Measurements from ENCODE around the gene RASA3.

RASA3 gene

DNA sequence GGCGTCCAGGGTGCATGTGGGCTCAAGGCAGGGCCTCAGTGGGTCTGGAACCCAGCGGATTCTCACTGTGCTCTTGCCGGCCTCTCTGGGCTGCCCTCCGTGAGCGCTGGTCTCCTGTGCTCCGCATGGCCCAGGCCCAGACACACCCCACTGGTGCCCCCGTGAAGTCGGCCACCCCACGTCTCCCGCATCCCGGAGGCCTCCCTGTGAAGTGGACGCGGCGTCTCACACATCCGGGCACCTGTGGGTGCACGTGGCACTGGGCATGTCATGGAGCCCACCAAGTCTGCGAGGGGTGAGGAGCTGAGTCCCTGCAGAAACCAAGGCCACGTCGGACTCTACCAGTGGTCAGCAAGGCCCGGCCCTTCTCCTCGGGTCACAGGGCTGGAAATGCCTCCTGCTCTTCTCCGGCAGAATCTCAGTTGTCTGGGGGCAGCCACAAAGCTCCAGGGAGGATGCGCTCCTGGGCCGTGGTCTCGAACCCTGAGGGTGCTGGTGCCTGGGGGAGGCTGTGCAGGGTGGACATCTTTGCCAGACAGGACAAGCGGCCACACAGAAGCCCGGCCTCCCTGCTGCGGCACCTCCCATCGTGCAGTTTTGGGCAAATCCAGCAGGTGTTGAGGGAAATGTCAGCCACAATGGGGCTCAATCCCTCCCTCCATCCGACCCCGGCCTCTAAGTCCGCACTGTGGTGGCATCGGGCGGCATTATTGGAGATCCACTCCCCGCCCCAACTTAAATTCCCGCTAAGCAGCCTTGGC is 160.8 kb downstream of the RASA3 start:
- Histone ChIP-seq H3K79me2 (ENCODE audit: insufficient read depth, low read length) (no peaks in the 10 kb centered on the region), H3K4me3 (ENCODE audit: low read depth in 1 of 2, low read length in 2 of 2) (no peak overlapping the region), H4K20me1 (ENCODE audit: insufficient read depth, low read length) (no peaks in the 10 kb centered on the region; the same call in 1 of the 2 replicates), H2AFZ (ENCODE audit: low read depth, low read length) (no peak overlapping the region), H3K9me3 (ENCODE audit: insufficient read depth, low read length, severe bottlenecking) (peaks cover under 1% of the 10 kb centered on the region), H3K36me3 (ENCODE audit: insufficient read depth, low read length) (peaks cover 30% of the 10 kb centered on the region), H3K9ac (ENCODE audit: low read depth, low read length) (no peak overlapping the region), H3K27ac (ENCODE audit: low read length) (no peak overlapping the region), H3K4me2 (ENCODE audit: insufficient read depth, low read length) (no peak overlapping the region), H3K27me3 (ENCODE audit: insufficient read depth, low read length, poor library complexity) (no peaks in the 10 kb centered on the region), H3K4me1 (ENCODE audit: insufficient read depth, low read length) (no peaks in the 10 kb centered on the region)
- DNase-seq, result no peak
- TF ChIP-seq CTCF (IDR thresholded peaks at IDR 0.05; ENCODE audit: borderline replicate concordance, extremely low read depth, low read length, poor library complexity, severe bottlenecking) (no peak), EZH2 (IDR thresholded peaks at IDR 0.05; ENCODE audit: borderline replicate concordance, low read depth, low read length, severe bottlenecking) (no peak)
- ATAC-seq (ENCODE audit: insufficient read depth, low read depth), result no peak

- Histone ChIP-seq H3K36me3 (ENCODE audit: insufficient read depth, low read length) (peaks cover 30% of the 10 kb centered on the region), H3K4me1 (ENCODE audit: insufficient read depth, low read length) (no peaks in the 10 kb centered on the region), H3K9me3 (ENCODE audit: insufficient read depth, low read length, severe bottlenecking) (peaks cover 4% of the 10 kb centered on the region), H3K4me3 (ENCODE audit: low read depth in 1 of 2, low read length in 2 of 2) (no peak overlapping the region), H3K79me2 (ENCODE audit: insufficient read depth, low read length) (no peaks in the 10 kb centered on the region), H3K9ac (ENCODE audit: low read depth, low read length) (no peak overlapping the region), H3K4me2 (ENCODE audit: insufficient read depth, low read length) (no peak overlapping the region), H3K27me3 (ENCODE audit: insufficient read depth, low read length, poor library complexity) (no peaks in the 10 kb centered on the region), H2AFZ (ENCODE audit: low read depth, low read length) (no peak overlapping the region), H3K27ac (ENCODE audit: low read length) (no peak overlapping the region), H4K20me1 (ENCODE audit: insufficient read depth, low read length) (no peaks in the 10 kb centered on the region; the same call in 1 of the 2 replicates)
- TF ChIP-seq CTCF (IDR thresholded peaks at IDR 0.05; ENCODE audit: borderline replicate concordance, extremely low read depth, low read length, poor library complexity, severe bottlenecking) (no peak), EZH2 (IDR thresholded peaks at IDR 0.05; ENCODE audit: borderline replicate concordance, low read depth, low read length, severe bottlenecking) (no peak)
- DNase-seq, result no peak
- ATAC-seq (ENCODE audit: insufficient read depth, low read depth), result no peak
These were observed 161.5 kb downstream of the RASA3 start for GRCh38 chr13:113970810-113971470.

GRCh38 chr13:113969973-113970611 is 162.3 kb downstream of the RASA3 start:
- no peaks in the 10 kb centered on the region for H3K27me3 ChIP-seq (ENCODE audit: insufficient read depth, low read length, poor library complexity)
- no peaks in the 10 kb centered on the region for H3K4me1 ChIP-seq (ENCODE audit: insufficient read depth, low read length)
- DNase-seq (no peak), ATAC-seq (ENCODE audit: insufficient read depth, low read depth) (no peak)
- no peak overlapping the region for H3K27ac ChIP-seq (ENCODE audit: low read length)
- no peak overlapping the region for H3K4me3 ChIP-seq (ENCODE audit: low read depth in 1 of 2, low read length in 2 of 2)
- no peaks in the 10 kb centered on the region for H3K79me2 ChIP-seq (ENCODE audit: insufficient read depth, low read length)
- H4K20me1 ChIP-seq (ENCODE audit: insufficient read depth, low read length), result no peaks in the 10 kb centered on the region; the same call in 1 of the 2 replicates
- peaks cover 22% of the 10 kb centered on the region for H3K36me3 ChIP-seq (ENCODE audit: insufficient read depth, low read length)
- peaks cover 4% of the 10 kb centered on the region for H3K9me3 ChIP-seq (ENCODE audit: insufficient read depth, low read length, severe bottlenecking)
- no peak overlapping the region for H3K4me2 ChIP-seq (ENCODE audit: insufficient read depth, low read length)
- TF ChIP-seq EZH2 (IDR thresholded peaks at IDR 0.05; ENCODE audit: borderline replicate concordance, low read depth, low read length, severe bottlenecking) (no peak), CTCF (IDR thresholded peaks at IDR 0.05; ENCODE audit: borderline replicate concordance, extremely low read depth, low read length, poor library complexity, severe bottlenecking) (no peak)
- H2AFZ ChIP-seq (ENCODE audit: low read depth, low read length), result no peak overlapping the region
- H3K9ac ChIP-seq (ENCODE audit: low read depth, low read length), result no peak overlapping the region

Data from DND-41 (cell line).